Stromal cell of bone marrow (primary cell): Measurements from ENCODE around the gene FHAD1.

Experiments
- DNase-seq: peaks from one replicate; pipeline ENCODE4 v3.0.0-alpha.2; 2012; ENCODE audit warnings: low read depth

The FHAD1 gene

GRCh38 chr1:15345705-15346345 lies 98.8 kb downstream of the FHAD1 start:
- DNase-seq: no peak

- DNase-seq: no peak
Measured at GRCh38 chr1:15346346-15347030, 99.5 kb downstream of the FHAD1 start.

DNA sequence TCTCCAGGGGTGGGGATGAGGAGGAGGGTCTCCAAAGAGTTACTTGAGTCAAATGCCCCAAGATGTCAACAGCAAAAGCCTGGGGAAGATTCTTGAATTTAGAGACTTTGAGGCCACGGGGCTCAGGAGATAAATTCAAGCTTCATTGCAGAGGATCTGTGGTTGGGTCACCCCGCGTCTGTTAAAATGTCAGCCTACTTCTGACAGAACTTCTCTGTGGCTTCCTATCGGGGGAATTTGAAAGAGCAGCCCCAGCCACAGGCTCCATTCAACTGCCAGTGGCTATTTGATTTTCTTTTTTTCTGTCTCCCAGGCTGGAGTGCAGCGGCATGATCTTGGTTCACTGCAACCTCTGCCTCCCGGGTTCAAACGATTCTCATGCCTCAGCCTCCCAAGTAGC lies 100.2 kb downstream of the FHAD1 start:
- DNase-seq: no peak

GRCh38 chr1:15348648-15349047 lies 101.6 kb downstream of the FHAD1 start:
- DNase-seq: no peak

DNA sequence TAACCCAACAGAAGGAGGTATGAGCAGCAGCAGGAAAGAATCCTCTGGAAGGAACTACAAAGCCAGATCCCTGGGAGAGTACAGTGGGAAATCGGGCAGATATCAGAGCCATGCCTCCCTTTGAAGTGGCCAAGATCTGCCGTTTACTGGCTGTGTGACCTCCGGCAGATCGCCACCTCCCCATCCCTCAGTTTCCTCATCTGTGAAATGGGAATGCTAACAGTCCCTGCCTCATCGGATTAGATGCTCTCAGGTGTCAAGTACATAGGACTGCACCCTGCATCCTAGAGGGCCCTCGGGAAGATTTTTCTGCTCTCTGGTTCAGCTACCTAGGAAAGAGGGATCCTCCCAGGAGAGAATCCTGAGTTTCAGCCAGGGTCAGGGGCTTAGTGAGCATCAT lies 102.1 kb downstream of the FHAD1 start:
- DNase-seq: no peak

- no peak for DNase-seq
Measured at GRCh38 chr1:15350151-15350550, 103.1 kb downstream of the FHAD1 start.

- no peak for DNase-seq
Measured at GRCh38 chr1:15350551-15351200, 103.7 kb downstream of the FHAD1 start.

DNA sequence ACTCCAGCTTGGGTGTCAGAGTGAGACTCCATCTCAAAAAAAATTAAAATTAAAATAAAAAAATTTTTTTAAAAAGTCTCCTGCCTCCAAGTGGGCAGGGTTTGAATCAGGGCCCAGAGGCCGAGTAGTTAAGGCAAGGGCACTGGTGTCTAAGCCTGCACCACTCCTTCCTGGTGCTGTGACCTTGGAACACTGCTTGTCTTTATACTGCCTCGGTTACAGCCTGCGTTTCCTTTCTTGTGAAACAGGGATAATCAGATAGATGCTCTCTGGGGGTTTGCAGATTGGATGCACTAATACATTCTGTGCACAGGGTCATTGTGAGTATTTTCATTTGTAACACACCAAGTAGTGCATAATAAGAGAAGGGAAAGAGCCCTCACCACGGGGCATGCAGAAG lies 104.3 kb downstream of the FHAD1 start:
- no peak for DNase-seq

- peak; percentile 40 for DNase-seq
Measured at GRCh38 chr1:15352128-15352957, 105.3 kb downstream of the FHAD1 start.

DNA sequence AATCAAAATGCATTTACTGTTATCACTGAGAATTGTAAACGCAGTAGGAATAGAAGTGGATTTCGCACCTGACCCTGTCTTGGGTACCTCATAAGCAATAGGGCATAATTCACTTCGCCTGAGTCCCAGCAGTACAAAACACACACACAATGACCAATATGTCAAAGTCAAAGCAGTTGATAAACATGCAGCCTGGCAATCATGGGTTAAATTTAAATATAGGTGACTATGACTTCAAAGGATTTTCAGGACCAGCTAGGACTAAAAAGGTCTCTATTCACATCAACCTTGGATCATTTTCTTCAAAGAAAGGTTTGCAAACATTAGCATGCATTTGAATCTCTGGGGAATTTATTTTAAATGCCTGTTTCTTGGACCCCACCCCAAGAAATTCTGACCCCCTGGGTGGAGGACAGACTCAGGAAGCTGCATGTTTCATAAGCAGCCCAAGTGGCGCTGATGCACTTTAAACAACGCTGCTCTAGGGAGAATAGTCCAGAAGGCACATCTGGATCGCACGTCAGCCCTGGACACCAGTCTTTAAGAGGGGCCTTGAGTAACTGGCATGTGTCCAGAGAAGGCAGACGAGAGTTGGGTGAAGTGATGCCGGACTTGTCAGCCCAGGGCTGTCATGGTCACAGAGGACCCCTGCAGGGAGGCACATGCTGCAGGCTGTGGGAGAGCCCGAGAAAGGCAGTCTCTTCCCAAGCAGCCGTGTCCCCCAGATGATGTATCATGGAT lies 107.0 kb downstream of the FHAD1 start:
- no peak for DNase-seq

- DNase-seq: peak; percentile 50
Measured at GRCh38 chr1:15354580-15354965, 107.5 kb downstream of the FHAD1 start.

DNA sequence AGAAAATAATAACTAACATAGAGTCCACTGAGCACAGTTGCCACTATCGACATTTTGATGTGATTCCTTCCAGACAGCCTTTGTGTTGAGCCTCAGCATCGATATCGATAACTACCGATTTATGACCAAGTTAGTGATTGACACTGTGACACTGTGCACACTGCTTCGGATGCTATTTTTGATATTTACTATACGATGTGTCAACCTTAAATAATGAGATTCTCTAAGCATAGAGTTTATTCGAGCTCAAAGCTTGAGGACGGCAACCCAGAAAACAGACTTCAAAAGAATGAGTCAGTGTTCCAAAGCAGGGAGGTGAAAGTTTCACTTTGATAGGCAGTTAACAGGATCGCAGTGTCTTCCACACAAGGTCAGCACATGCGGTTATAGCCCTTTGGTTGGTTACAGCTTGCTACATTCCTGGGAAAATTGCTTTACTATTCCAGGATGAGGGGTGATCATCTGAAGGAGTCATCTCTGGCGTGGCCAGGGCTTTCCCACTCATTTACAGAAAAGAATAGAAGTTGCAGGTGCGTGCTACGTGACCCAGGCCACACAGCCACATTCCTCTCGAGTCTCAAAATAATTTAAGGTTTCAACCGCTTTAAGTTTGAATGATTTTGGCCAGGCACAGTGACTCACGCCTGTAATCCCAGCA lies 109.1 kb downstream of the FHAD1 start:
- DNase-seq: no peak

- no peak for DNase-seq
Measured at GRCh38 chr1:15357612-15358207, 110.7 kb downstream of the FHAD1 start.

DNA sequence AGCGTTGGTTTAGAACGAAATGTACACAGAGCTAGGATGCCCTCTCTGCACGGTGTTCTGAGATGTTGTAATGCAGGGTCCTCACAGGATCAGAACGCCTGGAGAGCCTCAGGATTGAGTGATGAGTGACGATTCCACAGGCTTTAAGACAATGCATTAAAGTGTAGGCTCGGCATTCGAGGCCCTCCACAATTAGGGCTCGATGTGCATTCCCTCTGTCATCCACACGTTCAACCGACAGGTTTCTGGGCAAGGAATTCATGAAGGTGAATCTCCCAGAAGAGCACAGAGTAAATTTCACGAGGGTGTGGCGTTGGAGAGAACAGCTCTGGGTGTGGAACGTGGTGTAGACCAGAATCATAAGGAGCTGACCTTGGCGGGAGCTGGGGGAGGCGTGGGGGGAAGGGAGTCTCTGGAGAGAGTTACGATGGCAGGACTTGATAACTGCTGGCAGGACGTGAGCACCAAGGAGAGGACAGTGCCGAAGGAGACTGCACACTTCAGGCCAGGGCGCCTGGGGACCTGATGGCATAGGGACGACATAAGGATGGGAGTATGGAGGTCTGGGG lies 111.6 kb downstream of the FHAD1 start:
- no peak for DNase-seq

DNA sequence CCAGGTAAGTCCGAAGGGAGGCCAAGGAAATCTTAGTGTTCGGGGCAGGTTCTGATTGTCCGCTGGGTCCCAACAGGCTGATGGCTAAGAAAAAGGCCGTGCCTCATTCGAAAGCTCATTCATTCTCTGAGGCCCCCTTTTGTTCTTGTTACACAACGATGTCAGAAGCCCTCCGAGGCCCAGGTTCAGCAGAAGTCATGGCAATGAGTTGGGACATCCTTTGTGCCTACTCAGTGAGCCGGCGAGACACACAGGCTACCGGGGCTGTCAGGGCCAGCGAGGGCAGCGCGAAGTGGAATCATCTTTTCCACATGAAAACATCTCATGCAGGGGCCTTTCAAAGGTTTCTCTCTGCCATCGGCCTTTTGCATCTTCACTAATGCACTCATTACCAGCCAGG lies 113.7 kb downstream of the FHAD1 start:
- DNase-seq: no peak

GRCh38 chr1:15362096-15362736 lies 115.2 kb downstream of the FHAD1 start:
- no peak for DNase-seq

GRCh38 chr1:15362737-15363128 lies 115.7 kb downstream of the FHAD1 start:
- no peak for DNase-seq

DNA sequence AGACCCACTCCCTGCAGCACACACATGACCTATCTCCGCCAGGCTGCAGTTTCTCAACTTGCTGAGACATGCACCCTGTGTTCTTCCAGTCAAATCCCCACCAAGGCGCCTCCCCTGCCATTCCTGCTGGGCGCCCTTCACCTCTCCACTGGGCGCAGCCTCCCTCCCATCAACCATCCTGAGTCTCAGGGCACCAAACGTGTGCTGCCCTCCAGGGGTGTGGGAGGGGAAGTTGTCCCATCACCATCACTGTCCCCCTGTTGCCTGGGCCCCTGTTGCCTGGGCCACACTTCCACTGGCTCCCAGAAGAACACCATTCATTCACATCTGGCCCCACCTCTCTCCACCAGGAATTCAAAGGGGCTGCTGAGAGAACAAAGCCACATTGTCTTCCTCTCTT lies 117.7 kb downstream of the FHAD1 start:
- no peak for DNase-seq

GRCh38 chr1:15368888-15369287 lies 121.9 kb downstream of the FHAD1 start:
- DNase-seq: no peak

GRCh38 chr1:15370268-15370667 lies 123.2 kb downstream of the FHAD1 start:
- no peak for DNase-seq
